HG02571 (cell line): ENCODE measurements around the gene F3.

Experiments used
- ATAC-seq: cut with Tn5 transposase; IDR thresholded peaks from one replicate; pipeline ENCODE4 v1.9.1; 2021; ENCODE audit warnings: mild to moderate bottlenecking, moderate library complexity; ENCODE audit not compliant: unreplicated experiment

Gene F3

GRCh38 chr1:94553323-94553730, 11.8 kb upstream of the F3 start:
- no peak for ATAC-seq

GRCh38 chr1:94552071-94552586, 10.6 kb upstream of the F3 start:
- ATAC-seq = no peak

- ATAC-seq = no peak
Observed at GRCh38 chr1:94551449-94551848, 9.9 kb upstream of the F3 start.

GRCh38 chr1:94550800-94551241, 9.3 kb upstream of the F3 start:
- ATAC-seq = no peak

- no peak for ATAC-seq
Observed at GRCh38 chr1:94550396-94550795, 8.8 kb upstream of the F3 start.

- ATAC-seq = no peak
Observed at GRCh38 chr1:94549706-94550105, 8.1 kb upstream of the F3 start.

- ATAC-seq = no peak
Observed at GRCh38 chr1:94544706-94545490, 3.3 kb upstream of the F3 start.

- ATAC-seq = no peak
Observed at GRCh38 chr1:94543893-94544635, 2.5 kb upstream of the F3 start.

GRCh38 chr1:94543001-94543400, 1.4 kb upstream of the F3 start:
- ATAC-seq = no peak

GRCh38 chr1:94542088-94542870, 720 bp upstream of the F3 start:
- no peak for ATAC-seq

- no peak for ATAC-seq
Observed at GRCh38 chr1:94540440-94541245, 916 bp downstream of the F3 start.

GRCh38 chr1:94539496-94539895, 2.1 kb downstream of the F3 start:
- ATAC-seq = no peak

- no peak for ATAC-seq
Observed at GRCh38 chr1:94538243-94538827, 3.2 kb downstream of the F3 start.

GRCh38 chr1:94537254-94537653, 4.3 kb downstream of the F3 start:
- ATAC-seq = no peak

- ATAC-seq = no peak
Observed at GRCh38 chr1:94535879-94536278, 5.7 kb downstream of the F3 start.

- ATAC-seq = no peak
Observed at GRCh38 chr1:94535095-94535494, 6.5 kb downstream of the F3 start.

- ATAC-seq = no peak
Observed at GRCh38 chr1:94532077-94532476, 9.5 kb downstream of the F3 start.

- no peak for ATAC-seq
Observed at GRCh38 chr1:94531664-94532063, 9.9 kb downstream of the F3 start.

- ATAC-seq = no peak
Observed at GRCh38 chr1:94530373-94530878, 11.1 kb downstream of the F3 start.

GRCh38 chr1:94529416-94529815, 12.1 kb downstream of the F3 start:
- ATAC-seq = no peak
